Loucy (cell line): ENCODE data around the gene TSPAN31.

Experiments used
- CTCF ChIP-seq: fragments of 200-600 bp; sonication (generic); conservative IDR thresholded peaks from 2 replicates; pipeline ENCODE4 v1.5.1; 2014; ENCODE audit warnings: mild to moderate bottlenecking, antibody characterized with exemption, low read length
- EZH2phosphoT487 ChIP-seq: fragments of 200-600 bp; IDR thresholded peaks from 2 replicates; pipeline ENCODE4 v1.6.1; 2018; ENCODE audit warnings: antibody characterized with exemption, mild to moderate bottlenecking, moderate library complexity, borderline replicate concordance

- TF ChIP-seq EZH2phosphoT487: no peak
- TF ChIP-seq CTCF: no peak
Measured at GRCh38 chr12:57753756-57754337, 9.0 kb downstream of the TSPAN31 start.
